Suprapubic skin (tissue), 4 donors: Measurements from ENCODE around the gene CYB561.

Source experiments
- EP300 ChIP-seq: sonication (generic); formaldehyde crosslinking; IDR thresholded peaks from one replicate; pipeline ENCODE4 v1.6.1; 2017; ENCODE audit warnings: antibody characterized with exemption
- POLR2A ChIP-seq, 2 donors: fragments of 450-650 bp; IDR thresholded peaks; one replicate each; pipeline ENCODE4 v1.6.1; 2017; ENCODE audit warnings: antibody characterized with exemption in 2 of 2, mild to moderate bottlenecking in 2 of 2, moderate library complexity in 2 of 2
- POLR2AphosphoS5 ChIP-seq, 3 donors: sonication (generic); formaldehyde crosslinking; IDR thresholded peaks; one replicate each; pipeline ENCODE4 v1.6.1; 2017; ENCODE audit warnings: antibody characterized with exemption in 3 of 3
- TF ChIP-seq, protein P1 (sequence below), 2 donors: fragments of 200-600 bp in 1 of 2; fragments of 450-650 bp in 1 of 2; sonication (generic) in 1 of 2; IDR thresholded peaks; one replicate each; pipeline ENCODE4 v1.5.1; 2016 to 2019; ENCODE audit warnings: antibody characterized with exemption in 2 of 2, mild to moderate bottlenecking in 1 of 2, moderate library complexity in 1 of 2

DNA sequence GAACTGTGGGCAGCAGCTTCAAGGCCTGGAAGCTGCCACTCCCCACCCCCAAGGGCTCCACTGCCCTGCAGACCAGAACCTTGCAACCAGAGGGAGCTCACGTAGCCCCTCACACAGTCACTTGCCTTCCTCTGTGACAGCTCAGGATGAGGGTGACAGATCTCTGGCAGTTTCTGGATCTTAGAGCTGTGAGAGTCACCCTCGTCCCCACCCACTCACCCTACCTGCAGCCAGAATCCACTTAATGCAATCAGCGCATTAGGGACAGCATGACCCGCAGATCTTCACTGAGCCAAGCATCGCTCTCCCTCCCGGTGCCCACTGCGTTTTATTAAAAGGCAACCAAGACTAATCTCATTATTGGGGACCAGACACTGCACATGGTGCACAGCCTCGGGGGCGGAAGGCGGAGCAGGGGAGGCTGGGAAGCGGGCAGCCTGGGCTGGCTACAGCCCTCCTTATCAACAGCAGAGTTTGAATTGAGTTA, 3.5 kb downstream of the CYB561 start:
- TF ChIP-seq, protein P1, sequence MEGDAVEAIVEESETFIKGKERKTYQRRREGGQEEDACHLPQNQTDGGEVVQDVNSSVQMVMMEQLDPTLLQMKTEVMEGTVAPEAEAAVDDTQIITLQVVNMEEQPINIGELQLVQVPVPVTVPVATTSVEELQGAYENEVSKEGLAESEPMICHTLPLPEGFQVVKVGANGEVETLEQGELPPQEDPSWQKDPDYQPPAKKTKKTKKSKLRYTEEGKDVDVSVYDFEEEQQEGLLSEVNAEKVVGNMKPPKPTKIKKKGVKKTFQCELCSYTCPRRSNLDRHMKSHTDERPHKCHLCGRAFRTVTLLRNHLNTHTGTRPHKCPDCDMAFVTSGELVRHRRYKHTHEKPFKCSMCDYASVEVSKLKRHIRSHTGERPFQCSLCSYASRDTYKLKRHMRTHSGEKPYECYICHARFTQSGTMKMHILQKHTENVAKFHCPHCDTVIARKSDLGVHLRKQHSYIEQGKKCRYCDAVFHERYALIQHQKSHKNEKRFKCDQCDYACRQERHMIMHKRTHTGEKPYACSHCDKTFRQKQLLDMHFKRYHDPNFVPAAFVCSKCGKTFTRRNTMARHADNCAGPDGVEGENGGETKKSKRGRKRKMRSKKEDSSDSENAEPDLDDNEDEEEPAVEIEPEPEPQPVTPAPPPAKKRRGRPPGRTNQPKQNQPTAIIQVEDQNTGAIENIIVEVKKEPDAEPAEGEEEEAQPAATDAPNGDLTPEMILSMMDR (IDR thresholded peaks at IDR 0.05), result no peak
- TF ChIP-seq EP300 (no peak), POLR2AphosphoS5 (IDR thresholded peaks at IDR 0.05) (no peak), POLR2A (IDR thresholded peaks at IDR 0.05) (no peak)
